Liver (tissue), 9 donors: ENCODE measurements around the gene NOS3. TPM values are rescaled to one million over a fixed set of nuclear protein-coding genes. Genes with fewer than 3 reads are reported as not detected.

Experiments
- DNase-seq: peaks from one replicate; pipeline ENCODE4 v3.0.0-alpha.2; 2017; ENCODE audit warnings: low spot score
- H3K27ac ChIP-seq, 2 donors: one replicate each; pipeline ENCODE4 v1.7.0; 2013; ENCODE audit warnings: inconsistent platforms in 2 of 2, low read length in 2 of 2, control low read depth in 1 of 2, low read depth in 1 of 2, mild to moderate bottlenecking in 1 of 2
- H3K27me3 ChIP-seq, 4 donors: one replicate each; pipeline versions ENCODE4 v1.6.1 to v1.7.0; 2013; ENCODE audit warnings: low read length in 3 of 4, inconsistent platforms in 1 of 4, mild to moderate bottlenecking in 1 of 4, moderate library complexity in 1 of 4; ENCODE audit not compliant: control insufficient read depth in 4 of 4, insufficient read depth in 4 of 4
- H3K36me3 ChIP-seq, 4 donors: one replicate each; pipeline versions ENCODE4 v1.6.1 to v1.7.0; 2013; ENCODE audit warnings: low read length in 3 of 4, mild to moderate bottlenecking in 3 of 4, low read depth in 1 of 4, moderate library complexity in 1 of 4; ENCODE audit not compliant: control insufficient read depth in 4 of 4, insufficient read depth in 3 of 4
- H3K4me1 ChIP-seq, 4 donors: one replicate each; pipeline versions ENCODE4 v1.6.1 to v1.7.0; 2013; ENCODE audit warnings: low read length in 3 of 4, mild to moderate bottlenecking in 3 of 4, moderate library complexity in 1 of 4; ENCODE audit not compliant: control insufficient read depth in 4 of 4, insufficient read depth in 4 of 4
- H3K4me3 ChIP-seq, 3 donors: one replicate each; pipeline versions ENCODE4 v1.6.1 to v1.7.0; 2013; ENCODE audit warnings: low read length in 3 of 3, control low read depth in 1 of 3, low read depth in 1 of 3, mild to moderate bottlenecking in 1 of 3
- H3K9ac ChIP-seq, 2 donors: one replicate each; pipeline ENCODE4 v1.7.0; 2013; ENCODE audit warnings: low read length in 2 of 2, mild to moderate bottlenecking in 2 of 2, moderate library complexity in 2 of 2, control low read depth in 1 of 2, low read depth in 1 of 2
- H3K9me3 ChIP-seq, 4 donors: one replicate each; pipeline versions ENCODE4 v1.6.1 to v1.7.0; 2013; ENCODE audit warnings: low read length in 3 of 4; ENCODE audit not compliant: control insufficient read depth in 4 of 4
- EGR1 ChIP-seq, 2 donors: IDR thresholded peaks; 2 replicates each; pipeline ENCODE4 v1.6.1; 2016 to 2018; ENCODE audit warnings: antibody characterized with exemption in 2 of 2, low read depth in 2 of 2
- FOXA1 ChIP-seq: IDR thresholded peaks from 2 replicates; pipeline ENCODE4 v1.6.1; 2016; ENCODE audit warnings: antibody characterized with exemption
- FOXA2 ChIP-seq: IDR thresholded peaks from 2 replicates; pipeline ENCODE4 v1.6.1; 2016; ENCODE audit warnings: antibody characterized with exemption
- GABPA ChIP-seq, 2 donors: IDR thresholded peaks in 1 of 2; conservative IDR thresholded peaks in 1 of 2; 2 replicates each; pipeline ENCODE4 v1.6.1; 2016; ENCODE audit warnings: antibody characterized with exemption in 2 of 2, mild to moderate bottlenecking in 1 of 2, moderate library complexity in 1 of 2
- HNF4A ChIP-seq, 2 donors: conservative IDR thresholded peaks; 2 replicates each; pipeline ENCODE4 v1.6.1; 2016; ENCODE audit warnings: antibody characterized with exemption in 2 of 2, mild to moderate bottlenecking in 2 of 2
- HNF4G ChIP-seq: IDR thresholded peaks from 2 replicates; pipeline ENCODE4 v1.6.1; 2016; ENCODE audit warnings: antibody characterized with exemption
- JUND ChIP-seq, 2 donors: IDR thresholded peaks; 2 replicates each; pipeline ENCODE4 v1.6.1; 2016; ENCODE audit warnings: antibody characterized with exemption in 2 of 2
- NR2F2 ChIP-seq: IDR thresholded peaks from 2 replicates; pipeline ENCODE4 v1.6.1; 2016; ENCODE audit warnings: antibody characterized with exemption
- RAD21 ChIP-seq, 2 donors: IDR thresholded peaks; 2 replicates each; pipeline ENCODE4 v1.6.1; 2016; ENCODE audit warnings: antibody characterized with exemption in 2 of 2, mild to moderate bottlenecking in 2 of 2
- RXRA ChIP-seq, 2 donors: IDR thresholded peaks; 2 replicates each; pipeline ENCODE4 v1.6.1; 2017 to 2018; ENCODE audit warnings: antibody characterized with exemption in 2 of 2, mild to moderate bottlenecking in 1 of 2
- SP1 ChIP-seq: IDR thresholded peaks from 2 replicates; pipeline ENCODE4 v1.6.1; 2018; ENCODE audit warnings: antibody characterized with exemption, mild to moderate bottlenecking
- TAF1 ChIP-seq: conservative IDR thresholded peaks from 2 replicates; pipeline ENCODE4 v1.6.1; 2016; ENCODE audit warnings: antibody characterized with exemption, mild to moderate bottlenecking
- YY1 ChIP-seq: IDR thresholded peaks from 2 replicates; pipeline ENCODE4 v1.6.1; 2016; ENCODE audit warnings: antibody characterized with exemption, mild to moderate bottlenecking
- WGBS: extraction: QIAGEN DNeasy Blood & Tissue Kit; methylation state at CpG from one replicate; pipeline ENCODE4 v1.1.7; 2013; 5-methylcytosine and 5-hydroxymethylcytosine counted together
- polyA plus RNA-seq, 2 donors: library from polyadenylated mRNA; stranded (reverse) in 1 of 2; unstranded in 1 of 2; fragments of 200-250 nt in 1 of 2; fragments of >200 nt in 1 of 2; fragmentation: Nextera tagmentation in 1 of 2; extraction: Ambion mirVana in 1 of 2; gene quantifications; one replicate each; pipeline versions ENCODE4 v1.2.1 to v1.2.3, GENCODE V29; 2013 to 2015
- total RNA-seq, 2 donors: library from RNA; depleted of rRNA; stranded (reverse); fragments of >200 nt; gene quantifications; one replicate each; pipeline ENCODE4 v1.2.3, GENCODE V29; 2014
- TF ChIP-seq, protein P1 (sequence below): fragments of 150-350 bp; IDR thresholded peaks from 2 replicates; pipeline ENCODE4 v1.5.1; 2017; ENCODE audit warnings: improper control_type of control experiment, low read depth, low read length; ENCODE audit not compliant: missing input control
- TF ChIP-seq, protein P2 (sequence below): IDR thresholded peaks from 2 replicates; pipeline ENCODE4 v1.6.1; 2016; ENCODE audit warnings: antibody characterized with exemption
- TF ChIP-seq, protein P3 (sequence below): IDR thresholded peaks from 2 replicates; pipeline ENCODE4 v1.6.1; 2016; ENCODE audit warnings: antibody characterized with exemption
- TF ChIP-seq, protein P4 (sequence below): IDR thresholded peaks from 2 replicates; pipeline ENCODE4 v1.6.1; 2016; ENCODE audit warnings: antibody characterized with exemption, mild to moderate bottlenecking
- TF ChIP-seq, protein P5 (sequence below): IDR thresholded peaks from 2 replicates; pipeline ENCODE4 v1.6.1; 2016; ENCODE audit warnings: antibody characterized with exemption
- donor health status: healthy.
- donor health status: healthy.
- donor health status: healthy.
- donor health status: healthy.
- donor health status: healthy.

The NOS3 gene
- total and polyA plus RNA-seq, 4 donors, result 1.6 to 6.1 (median 5.1) TPM

DNA sequence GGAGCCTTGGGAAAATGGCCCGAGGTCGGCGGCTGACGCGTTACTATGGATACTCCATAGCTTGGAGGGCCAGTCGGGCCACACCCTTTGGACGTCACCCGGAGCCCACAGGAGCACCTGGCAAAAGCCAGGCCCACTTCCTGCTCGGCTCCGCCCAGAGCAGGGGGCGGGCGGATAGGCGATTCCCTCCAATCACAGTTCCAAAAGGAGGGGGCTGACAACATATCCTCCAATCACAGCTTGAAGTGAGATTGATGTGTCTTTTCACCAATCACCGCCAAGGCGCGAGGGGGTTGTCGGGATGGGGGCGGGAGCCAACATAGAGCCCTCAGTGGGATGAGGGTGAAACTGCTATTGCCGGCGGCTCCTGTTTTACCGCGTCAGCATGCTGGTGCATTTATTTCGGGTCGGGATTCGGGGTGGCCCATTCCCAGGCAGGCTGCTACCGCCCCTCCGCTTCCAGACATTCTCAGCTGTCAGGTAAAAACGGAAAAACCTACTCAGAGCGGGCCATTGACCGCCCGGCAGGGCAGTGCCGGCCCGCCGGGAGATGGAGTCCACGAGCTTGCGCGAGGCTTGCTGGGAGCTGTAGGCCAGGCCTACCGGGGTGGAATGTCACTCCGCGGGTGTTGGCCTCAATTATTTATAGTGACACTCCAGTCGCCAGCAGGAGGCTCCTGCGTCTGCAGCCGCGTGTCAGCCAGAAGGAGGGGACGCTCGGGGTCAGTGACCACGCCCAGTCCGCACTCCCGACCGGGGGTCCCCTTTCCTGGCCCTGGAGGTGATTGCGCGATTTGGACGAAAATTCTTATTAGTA lies 37.5 kb downstream of the NOS3 start, which contains the start of gene ABCB8:
Gene ABCB8, plus strand, starts transcription at position 320 of the 817 bp plus-strand sequence. Its CDS starts 66 bp downstream, at position 386.
- Histone ChIP-seq H3K36me3 (no peaks in the 10 kb centered on the region), H3K9ac (peak within 1 kb of the TSS; percentile 30 to 60), H3K27me3 (no peaks in the 10 kb centered on the region), H3K4me1 (peaks cover 5 to 10% (median 8%) of the 10 kb centered on the region in 4 donors), H3K4me3 (peak within 1 kb of the TSS; percentile 84 to 95 (median 86)), H3K27ac (peak within 1 kb of the TSS; percentile 78 to 80), H3K9me3 (no peaks in the 10 kb centered on the region)
- TF ChIP-seq, protein P1, sequence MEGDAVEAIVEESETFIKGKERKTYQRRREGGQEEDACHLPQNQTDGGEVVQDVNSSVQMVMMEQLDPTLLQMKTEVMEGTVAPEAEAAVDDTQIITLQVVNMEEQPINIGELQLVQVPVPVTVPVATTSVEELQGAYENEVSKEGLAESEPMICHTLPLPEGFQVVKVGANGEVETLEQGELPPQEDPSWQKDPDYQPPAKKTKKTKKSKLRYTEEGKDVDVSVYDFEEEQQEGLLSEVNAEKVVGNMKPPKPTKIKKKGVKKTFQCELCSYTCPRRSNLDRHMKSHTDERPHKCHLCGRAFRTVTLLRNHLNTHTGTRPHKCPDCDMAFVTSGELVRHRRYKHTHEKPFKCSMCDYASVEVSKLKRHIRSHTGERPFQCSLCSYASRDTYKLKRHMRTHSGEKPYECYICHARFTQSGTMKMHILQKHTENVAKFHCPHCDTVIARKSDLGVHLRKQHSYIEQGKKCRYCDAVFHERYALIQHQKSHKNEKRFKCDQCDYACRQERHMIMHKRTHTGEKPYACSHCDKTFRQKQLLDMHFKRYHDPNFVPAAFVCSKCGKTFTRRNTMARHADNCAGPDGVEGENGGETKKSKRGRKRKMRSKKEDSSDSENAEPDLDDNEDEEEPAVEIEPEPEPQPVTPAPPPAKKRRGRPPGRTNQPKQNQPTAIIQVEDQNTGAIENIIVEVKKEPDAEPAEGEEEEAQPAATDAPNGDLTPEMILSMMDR, result peak; percentile 57
- TF ChIP-seq, protein P2, sequence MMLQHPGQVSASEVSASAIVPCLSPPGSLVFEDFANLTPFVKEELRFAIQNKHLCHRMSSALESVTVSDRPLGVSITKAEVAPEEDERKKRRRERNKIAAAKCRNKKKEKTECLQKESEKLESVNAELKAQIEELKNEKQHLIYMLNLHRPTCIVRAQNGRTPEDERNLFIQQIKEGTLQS, result no peak
- TF ChIP-seq, protein P3, sequence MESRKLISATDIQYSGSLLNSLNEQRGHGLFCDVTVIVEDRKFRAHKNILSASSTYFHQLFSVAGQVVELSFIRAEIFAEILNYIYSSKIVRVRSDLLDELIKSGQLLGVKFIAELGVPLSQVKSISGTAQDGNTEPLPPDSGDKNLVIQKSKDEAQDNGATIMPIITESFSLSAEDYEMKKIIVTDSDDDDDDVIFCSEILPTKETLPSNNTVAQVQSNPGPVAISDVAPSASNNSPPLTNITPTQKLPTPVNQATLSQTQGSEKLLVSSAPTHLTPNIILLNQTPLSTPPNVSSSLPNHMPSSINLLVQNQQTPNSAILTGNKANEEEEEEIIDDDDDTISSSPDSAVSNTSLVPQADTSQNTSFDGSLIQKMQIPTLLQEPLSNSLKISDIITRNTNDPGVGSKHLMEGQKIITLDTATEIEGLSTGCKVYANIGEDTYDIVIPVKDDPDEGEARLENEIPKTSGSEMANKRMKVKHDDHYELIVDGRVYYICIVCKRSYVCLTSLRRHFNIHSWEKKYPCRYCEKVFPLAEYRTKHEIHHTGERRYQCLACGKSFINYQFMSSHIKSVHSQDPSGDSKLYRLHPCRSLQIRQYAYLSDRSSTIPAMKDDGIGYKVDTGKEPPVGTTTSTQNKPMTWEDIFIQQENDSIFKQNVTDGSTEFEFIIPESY, result no peak
- TF ChIP-seq RAD21 (IDR thresholded peaks at IDR 0.05) (peak; percentile 72 to 80), EGR1 (IDR thresholded peaks at IDR 0.05; ENCODE audit: low read depth in 2 of 2) (no peak), FOXA2 (no peak), HNF4G (no peak), GABPA (IDR thresholded peaks at IDR 0.05 in 1 of 2, conservative IDR thresholded peaks at IDR 0.05 in 1 of 2) (peak in 1 of 2 donors; percentile 84), RXRA (IDR thresholded peaks at IDR 0.05) (peak; percentile 52 to 82), TAF1 (no peak), HNF4A (conservative IDR thresholded peaks at IDR 0.05) (no peak), SP1 (peak; percentile 97), FOXA1 (no peak), YY1 (peak; percentile 89), JUND (IDR thresholded peaks at IDR 0.05) (no peak), NR2F2 (peak; percentile 55)
- TF ChIP-seq, protein P4, sequence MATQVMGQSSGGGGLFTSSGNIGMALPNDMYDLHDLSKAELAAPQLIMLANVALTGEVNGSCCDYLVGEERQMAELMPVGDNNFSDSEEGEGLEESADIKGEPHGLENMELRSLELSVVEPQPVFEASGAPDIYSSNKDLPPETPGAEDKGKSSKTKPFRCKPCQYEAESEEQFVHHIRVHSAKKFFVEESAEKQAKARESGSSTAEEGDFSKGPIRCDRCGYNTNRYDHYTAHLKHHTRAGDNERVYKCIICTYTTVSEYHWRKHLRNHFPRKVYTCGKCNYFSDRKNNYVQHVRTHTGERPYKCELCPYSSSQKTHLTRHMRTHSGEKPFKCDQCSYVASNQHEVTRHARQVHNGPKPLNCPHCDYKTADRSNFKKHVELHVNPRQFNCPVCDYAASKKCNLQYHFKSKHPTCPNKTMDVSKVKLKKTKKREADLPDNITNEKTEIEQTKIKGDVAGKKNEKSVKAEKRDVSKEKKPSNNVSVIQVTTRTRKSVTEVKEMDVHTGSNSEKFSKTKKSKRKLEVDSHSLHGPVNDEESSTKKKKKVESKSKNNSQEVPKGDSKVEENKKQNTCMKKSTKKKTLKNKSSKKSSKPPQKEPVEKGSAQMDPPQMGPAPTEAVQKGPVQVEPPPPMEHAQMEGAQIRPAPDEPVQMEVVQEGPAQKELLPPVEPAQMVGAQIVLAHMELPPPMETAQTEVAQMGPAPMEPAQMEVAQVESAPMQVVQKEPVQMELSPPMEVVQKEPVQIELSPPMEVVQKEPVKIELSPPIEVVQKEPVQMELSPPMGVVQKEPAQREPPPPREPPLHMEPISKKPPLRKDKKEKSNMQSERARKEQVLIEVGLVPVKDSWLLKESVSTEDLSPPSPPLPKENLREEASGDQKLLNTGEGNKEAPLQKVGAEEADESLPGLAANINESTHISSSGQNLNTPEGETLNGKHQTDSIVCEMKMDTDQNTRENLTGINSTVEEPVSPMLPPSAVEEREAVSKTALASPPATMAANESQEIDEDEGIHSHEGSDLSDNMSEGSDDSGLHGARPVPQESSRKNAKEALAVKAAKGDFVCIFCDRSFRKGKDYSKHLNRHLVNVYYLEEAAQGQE, result peak; percentile 11
- TF ChIP-seq, protein P5, sequence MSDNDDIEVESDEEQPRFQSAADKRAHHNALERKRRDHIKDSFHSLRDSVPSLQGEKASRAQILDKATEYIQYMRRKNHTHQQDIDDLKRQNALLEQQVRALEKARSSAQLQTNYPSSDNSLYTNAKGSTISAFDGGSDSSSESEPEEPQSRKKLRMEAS, result peak; percentile 79
- peak; percentile 98 for DNase-seq
- under 1% methylated on average over 53 of the region's 53 CpGs for WGBS
